IPS-NIHi7 (cell line): ENCODE results near the gene DEPDC7.

Experiments
- DNase-seq: peaks from one replicate; pipeline ENCODE4 v3.0.0; 2012; ENCODE audit warnings: mixed read lengths; ENCODE audit errors: extremely low spot score

The DEPDC7 gene

GRCh38 chr11:33060271-33060670, 44.6 kb downstream of the DEPDC7 start:
- DNase-seq: no peak

GRCh38 chr11:33062137-33062536, 46.5 kb downstream of the DEPDC7 start:
- DNase-seq: no peak

GRCh38 chr11:33063326-33063881, 47.7 kb downstream of the DEPDC7 start:
- no peak for DNase-seq

- no peak for DNase-seq
These were observed 48.6 kb downstream of the DEPDC7 start for GRCh38 chr11:33064033-33064825.

- DNase-seq: no peak
These were observed 49.2 kb downstream of the DEPDC7 start for GRCh38 chr11:33064866-33065265.

- peak; percentile 85 for DNase-seq
These were observed 49.9 kb downstream of the DEPDC7 start for GRCh38 chr11:33065445-33066178.

GRCh38 chr11:33067294-33067693, 51.6 kb downstream of the DEPDC7 start:
- DNase-seq: no peak

GRCh38 chr11:33068611-33069340, 53.1 kb downstream of the DEPDC7 start:
- peak; percentile 17 for DNase-seq

GRCh38 chr11:33072465-33072864, 56.8 kb downstream of the DEPDC7 start:
- DNase-seq: no peak
